Superior temporal gyrus (tissue), 1 donor: ENCODE results near the gene GDF7.

Experiments used
- DNase-seq: peaks from one replicate; pipeline ENCODE4 v3.0.0-alpha.2; 2016; ENCODE audit errors: extremely low spot score

The GDF7 gene

GRCh38 chr2:20661421-20662307 lies 5.3 kb upstream of the GDF7 start:
- peak; percentile 90 for DNase-seq

DNA sequence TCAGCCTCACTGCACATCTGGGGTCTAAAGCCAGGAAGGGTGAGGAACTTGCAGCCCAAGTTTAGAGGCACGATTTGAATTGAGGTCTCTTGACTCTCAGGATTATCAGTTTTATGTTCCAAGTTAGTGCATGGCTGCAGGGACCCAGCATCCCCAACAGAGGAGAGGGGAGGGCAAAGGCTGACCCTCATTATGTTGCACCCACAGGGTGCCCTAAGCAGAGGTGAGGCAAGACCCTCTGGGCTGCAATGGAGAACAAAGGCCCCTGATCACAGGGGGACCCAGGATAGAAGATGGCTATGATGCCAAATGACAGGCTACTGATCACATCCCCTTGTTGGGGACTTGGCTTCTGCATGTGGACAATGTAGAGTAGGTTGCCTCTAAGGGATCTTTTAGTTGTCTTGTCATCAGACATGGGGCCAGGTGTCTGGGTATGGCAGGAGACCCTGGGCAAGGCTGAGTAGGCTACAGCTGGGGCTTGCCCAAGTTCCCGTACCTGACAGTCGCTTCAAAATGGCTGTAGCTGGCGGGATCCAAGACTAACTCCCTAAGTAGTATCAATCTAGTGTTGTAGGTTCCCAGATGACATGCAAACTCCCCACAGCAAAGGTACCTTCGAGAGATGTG lies 4.5 kb upstream of the GDF7 start:
- DNase-seq: no peak

DNA sequence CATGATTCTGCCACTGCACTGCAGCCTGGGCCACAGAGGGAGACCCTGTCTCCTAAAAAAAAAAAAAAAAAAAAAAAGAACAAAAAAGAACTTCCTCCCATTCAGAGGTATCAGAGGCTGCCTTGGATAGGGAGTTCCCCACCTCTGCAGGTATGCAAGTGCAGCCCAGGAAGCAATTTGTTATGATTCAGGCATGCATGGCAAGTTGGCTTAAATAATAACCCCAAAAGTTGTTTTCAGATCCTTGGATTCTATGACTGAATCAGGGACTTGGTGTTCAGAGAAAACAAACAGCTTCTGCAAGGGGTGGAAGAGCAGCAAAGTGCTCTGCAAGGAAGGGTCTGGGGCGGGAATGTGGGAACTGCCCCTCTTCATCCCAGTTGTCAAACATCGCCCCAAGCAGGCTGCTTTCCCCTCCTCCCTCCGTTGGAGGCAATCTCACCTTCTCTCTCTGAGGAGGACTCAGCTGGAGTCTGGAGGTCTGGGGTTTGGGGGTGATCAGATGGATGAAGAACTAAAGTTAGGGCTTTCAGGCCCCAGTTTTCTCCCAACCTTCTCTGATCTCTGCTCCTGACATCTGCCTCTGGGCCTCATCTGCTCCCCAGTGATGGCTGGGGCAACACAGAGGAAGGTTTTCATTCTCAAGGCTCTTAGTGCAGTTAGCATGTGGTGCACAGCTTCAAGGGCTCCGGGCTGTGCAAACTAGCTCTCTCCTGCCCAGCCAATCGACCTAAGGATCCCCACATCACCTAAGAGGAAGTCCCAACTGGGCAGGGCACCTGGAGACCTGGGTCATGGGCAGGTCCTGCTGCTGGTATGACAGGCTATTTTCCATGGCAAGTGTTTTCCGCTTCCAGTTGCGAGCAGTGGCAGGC lies 3.5 kb upstream of the GDF7 start:
- no peak for DNase-seq

DNA sequence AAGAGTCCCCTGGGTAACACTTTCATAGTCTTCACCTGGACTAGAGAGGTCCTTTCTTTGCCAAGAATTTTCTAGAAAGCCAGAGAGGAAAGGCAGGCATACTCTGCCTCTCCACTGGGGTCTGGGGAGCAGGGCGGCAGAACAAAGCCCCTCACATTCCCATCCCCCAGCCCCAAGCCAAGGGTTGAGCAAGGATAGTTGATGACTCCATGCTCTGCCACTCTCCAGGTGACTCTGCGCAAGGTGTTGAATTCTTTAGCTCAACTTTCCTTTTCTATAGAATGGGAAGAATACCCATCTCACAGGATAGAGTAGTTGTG lies 2.9 kb upstream of the GDF7 start:
- DNase-seq: no peak

DNA sequence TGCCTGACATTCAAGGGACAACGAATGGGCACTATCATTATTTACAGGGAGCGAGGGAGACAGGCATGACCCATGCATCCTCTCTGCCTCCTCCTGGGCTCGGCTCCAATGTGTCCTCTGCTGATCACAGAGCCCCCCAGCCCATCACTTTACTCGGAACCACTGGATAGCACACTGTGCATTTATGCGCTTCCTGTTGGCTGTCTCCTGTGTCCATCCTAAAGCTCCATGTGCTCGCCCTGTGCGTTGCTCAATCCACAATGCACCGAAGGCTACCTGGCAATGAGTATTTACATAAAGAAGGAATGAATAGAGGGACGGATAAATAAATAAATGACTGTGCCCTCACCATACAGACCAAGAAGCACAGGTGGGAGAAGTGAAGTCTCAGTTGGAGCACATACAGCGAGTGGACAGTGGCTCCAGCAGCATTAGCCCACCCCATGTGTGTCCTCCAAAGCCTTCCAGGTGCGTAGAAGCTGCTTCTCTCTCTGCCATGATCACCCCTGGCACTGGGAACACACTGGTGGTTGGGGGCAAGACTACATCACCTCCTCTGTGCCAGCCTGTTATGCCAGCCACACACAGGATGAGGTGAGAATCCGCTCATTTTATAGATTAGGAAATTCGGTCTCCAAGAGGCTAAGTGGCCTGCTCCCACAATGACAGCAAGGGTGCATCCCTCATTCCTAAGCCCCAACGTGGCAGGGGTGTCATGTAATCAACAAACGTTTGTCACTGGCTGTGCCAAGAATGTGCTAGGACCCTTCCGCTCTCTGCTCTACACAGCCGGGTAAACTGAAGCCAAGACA lies 2.3 kb upstream of the GDF7 start:
- DNase-seq: no peak

DNA sequence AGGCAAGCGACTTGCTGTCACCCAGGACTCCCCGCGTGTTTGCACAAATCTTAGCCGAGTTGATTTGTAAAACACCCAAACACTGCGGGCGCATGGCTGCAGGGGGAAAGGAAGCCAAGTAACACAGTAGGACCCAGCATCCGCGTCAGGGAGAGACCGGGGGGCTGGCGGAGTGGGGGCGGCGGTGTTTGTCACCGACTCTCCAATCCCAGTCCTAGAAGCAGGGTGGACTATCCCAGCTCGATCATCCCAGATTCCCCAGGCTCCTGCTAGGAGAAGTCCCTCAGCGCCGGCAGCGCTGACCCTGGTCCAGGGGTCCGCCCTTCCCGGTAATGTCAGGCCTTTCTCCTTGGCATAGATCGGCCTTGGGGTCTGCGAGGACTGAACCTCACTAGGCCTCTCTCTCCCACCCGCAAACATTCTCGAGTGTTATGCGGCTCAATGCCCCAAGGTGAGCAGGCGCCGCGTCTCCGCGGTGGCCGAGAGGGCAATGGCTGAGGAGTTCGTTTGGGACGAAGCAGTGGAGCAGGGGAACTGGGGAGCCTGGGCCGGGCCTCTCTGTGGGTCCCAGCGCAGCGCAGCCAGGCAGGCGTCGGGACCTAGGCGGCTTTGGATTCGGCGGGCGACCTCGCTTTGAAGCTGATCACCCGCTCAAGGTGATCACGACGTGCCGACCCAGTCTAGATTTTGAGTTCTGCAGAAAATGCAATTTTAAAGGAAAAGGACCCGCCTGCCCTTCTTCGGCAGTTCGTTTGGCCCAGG lies 1.5 kb upstream of the GDF7 start:
- DNase-seq: no peak

GRCh38 chr2:20666005-20666303 lies 990 bp upstream of the GDF7 start:
- DNase-seq: no peak

GRCh38 chr2:20667151-20667530 lies 197 bp downstream of the GDF7 start:
- DNase-seq: no peak

DNA sequence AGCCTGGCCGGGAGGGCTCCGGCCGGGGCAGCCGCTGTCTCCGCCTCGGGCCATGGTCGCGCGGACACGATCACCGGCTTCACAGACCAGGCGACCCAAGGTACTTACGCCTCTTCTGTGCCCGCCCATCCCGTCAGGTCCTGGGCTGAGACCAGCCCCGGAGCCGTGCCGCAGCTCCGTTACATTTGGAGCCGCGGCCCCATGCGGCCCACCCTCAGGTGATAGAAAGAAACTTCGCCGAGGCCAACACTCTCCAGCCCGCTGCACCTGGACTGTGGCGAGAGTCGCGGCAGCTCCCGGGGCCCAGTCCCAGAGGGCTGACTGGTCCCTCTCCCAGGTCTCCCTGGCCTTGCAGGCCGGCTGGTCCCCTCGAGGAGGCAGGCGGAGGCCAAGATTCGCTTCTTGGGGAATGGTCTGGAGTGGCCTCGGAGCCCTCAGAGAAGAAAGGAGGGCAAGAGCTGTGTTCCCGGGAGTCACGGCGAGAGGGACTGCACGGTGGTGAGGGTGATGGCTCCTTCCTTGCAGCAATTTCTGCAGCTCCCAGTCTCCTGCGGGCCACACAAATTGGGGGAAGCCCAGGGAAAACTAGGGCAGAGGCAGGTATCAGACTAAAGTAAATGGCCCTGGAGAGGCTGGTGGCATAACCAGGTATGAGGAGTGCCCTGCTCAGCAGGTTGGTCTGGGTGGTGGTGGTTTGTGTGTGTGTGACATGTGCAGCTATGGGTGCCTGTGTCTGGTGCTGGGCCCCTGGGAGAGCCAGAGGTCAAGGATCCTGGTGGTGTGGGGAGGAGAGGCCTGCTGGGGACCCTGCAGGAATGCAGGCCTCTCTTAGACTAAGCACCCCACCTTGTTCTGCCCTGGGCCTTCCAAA lies 822 bp downstream of the GDF7 start:
- no peak for DNase-seq

DNA sequence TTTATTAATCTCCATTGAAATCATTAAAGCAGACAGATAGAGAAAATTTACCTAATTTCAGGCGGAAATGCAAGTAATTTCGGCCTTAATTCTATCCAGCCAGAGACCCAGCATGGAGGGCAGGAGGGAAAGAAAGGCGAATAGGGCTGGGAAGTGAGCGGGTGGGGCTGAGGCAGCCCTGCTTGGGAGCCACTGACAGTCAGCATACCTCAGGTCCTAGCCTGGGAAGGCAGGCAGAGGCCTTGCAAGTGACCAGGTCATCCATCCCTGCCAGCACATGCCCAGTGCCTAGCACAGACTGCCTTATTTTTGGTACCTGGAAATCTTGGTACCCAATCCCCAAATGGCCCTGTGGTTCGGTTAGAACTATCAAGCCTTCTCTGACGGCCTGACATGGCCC lies 1.5 kb downstream of the GDF7 start:
- DNase-seq: no peak

DNA sequence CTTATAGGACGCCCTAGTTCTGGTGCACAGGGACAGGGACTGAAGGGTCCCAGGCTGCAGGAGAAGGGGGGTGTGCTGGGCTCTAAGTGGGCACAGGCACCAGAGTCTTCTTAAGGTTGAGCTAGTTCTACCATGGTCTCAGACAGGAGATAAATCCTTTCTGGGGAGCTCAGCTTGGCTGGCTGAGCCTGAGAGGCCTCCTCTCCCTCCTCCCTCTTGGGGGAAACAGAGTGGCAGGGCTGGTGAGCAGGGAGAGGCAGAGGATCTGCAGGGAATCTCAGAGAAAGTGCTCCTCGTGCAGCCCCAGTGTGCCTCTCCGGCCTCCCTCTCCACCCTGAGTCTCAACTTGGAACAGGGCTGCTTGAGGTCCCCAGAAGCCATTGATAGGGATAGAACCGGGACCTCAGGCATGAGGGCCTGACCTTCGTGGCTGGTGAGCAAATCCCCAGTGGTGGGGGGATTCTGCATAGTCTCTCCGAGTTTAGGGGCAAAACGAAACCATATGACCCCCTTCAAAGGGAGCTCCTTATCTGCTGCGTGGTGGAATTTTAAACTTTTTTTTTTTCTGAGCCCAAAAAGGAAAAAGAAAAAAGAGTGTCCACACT lies 2.0 kb downstream of the GDF7 start:
- no peak for DNase-seq

DNA sequence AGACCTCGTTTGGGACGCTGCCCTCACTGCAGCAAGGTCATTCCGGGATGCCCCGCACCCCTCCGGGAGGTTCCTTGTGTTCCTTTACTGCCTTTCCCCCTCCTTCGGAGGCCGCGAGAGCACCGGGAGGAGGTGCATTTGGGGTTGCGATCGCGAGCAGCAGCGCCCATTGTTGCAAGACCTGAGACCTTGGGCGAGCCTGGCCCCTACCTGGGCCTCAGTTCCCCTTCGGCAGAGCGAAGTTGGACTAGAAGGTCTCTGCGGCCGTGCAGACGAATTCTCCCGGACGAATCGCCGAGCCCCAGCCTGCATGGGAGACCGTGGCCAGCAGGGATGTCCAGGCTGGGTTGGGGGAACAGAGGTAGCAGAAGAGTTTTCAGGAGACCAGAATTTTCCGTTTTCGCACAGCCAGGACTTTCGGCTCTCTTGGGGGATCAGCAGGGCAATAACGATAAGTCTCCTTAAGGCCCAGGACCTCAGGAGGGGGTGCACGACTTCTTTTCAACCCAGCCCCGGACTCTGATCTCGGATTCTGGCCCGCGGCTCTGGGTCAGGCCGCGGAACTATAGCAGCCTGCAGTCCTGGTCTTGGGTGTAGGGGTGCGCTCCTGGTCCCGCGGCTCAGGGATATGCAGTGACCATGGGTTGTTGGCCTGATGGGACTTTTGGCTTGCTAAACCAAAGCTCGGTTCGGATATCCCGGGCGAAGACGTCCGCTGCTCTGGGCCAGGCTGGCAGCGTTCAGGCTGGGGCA lies 2.8 kb downstream of the GDF7 start:
- no peak for DNase-seq

DNA sequence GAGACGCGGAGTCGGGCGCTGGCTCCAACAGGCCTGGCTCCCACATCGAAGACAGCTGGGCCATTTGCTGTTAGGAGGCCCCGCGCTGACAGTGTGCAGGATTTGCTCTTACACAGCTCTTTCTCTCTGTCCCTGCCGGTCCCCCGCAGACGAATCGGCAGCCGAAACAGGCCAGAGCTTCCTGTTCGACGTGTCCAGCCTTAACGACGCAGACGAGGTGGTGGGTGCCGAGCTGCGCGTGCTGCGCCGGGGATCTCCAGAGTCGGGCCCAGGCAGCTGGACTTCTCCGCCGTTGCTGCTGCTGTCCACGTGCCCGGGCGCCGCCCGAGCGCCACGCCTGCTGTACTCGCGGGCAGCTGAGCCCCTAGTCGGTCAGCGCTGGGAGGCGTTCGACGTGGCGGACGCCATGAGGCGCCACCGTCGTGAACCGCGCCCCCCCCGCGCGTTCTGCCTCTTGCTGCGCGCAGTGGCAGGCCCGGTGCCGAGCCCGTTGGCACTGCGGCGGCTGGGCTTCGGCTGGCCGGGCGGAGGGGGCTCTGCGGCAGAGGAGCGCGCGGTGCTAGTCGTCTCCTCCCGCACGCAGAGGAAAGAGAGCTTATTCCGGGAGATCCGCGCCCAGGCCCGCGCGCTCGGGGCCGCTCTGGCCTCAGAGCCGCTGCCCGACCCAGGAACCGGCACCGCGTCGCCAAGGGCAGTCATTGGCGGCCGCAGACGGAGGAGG lies 3.5 kb downstream of the GDF7 start:
- no peak for DNase-seq

GRCh38 chr2:20671036-20671735 lies 4.2 kb downstream of the GDF7 start:
- no peak for DNase-seq

GRCh38 chr2:20671736-20672080 lies 4.8 kb downstream of the GDF7 start:
- no peak for DNase-seq

GRCh38 chr2:20672201-20672951 lies 5.4 kb downstream of the GDF7 start:
- no peak for DNase-seq

DNA sequence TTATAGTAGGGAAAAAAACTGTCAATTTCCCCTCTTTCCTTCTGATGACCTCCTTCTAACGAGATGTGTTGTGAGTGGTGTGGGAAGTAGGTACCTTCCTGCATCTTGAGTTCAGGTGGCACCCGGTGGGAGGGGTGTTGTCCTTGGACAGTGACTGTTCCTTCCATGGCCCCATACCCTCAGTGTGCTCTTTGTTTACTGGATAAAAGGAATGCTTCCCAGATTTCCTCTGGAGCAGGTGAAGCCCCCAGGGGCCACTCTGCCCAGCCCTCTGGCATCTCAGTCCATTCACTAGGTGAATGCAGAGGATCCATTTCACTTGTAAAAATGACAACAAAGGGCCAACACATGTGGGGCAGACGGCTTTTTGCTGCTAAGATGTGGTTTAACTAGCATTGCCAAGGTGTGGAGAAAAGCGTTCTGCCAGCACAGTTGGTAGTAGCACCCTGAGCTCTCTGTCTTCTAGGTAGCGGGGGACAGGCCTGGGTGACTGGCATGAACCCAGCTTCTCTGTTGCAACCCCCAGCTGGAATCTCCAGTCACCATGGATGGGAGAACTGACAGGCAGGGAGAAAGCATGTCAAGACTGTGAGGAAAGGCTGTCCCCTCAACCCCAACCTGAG lies 6.9 kb downstream of the GDF7 start:
- DNase-seq: no peak
